Measurements from ENCODE around the gene MB. TPM values are rescaled to one million over a fixed set of nuclear protein-coding genes. Genes with fewer than 3 reads are reported as not detected.
A peak's percentile ranks its signal among the peaks of the same experiment; 100 is the strongest.

The MB gene
- total RNA-seq, 4 donors from 2014 or later, result 2.2 to 23.4 (median 9.6) TPM

DNA sequence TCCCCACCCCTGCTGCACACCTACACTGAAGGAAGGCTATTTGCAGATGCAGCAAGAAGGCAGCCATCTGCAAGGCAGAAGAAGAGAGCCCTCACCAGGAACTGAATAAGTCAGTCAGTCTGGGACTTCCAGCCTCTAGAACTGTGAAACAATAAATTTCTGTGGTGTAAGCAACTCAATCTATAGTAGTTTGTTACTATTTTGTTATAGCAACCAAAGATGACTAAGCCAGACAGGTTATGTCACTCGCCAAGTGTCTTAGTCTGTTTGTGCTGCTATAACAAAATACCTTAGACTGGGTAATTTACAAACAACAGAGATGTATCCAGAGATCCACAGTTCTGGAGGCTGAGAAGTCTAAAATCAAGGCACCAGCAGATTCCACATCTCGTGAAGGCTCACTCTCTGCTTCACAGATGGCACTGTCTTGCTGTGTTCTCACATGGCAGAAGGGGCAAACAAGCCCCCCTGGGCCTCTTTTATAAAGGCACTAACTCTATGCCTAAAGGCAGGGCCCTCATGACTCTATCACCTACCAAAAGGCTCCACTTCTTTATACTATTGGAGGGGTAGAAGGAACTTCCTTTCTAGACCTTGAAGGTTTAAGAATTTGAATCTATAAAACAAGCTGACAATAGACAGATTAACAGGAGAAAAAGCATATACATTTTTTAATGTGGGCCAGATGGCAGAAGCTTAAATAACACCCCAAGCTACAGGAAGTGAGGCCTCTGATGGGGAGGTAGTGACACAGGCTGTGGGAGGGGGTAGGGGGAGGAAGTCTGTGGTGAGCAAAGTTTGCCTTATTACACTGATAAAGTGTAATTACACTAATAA lies 43.4 kb upstream of the MB start:
- H3K4me3 ChIP-seq (ENCODE audit: low read depth, poor library complexity, severe bottlenecking), result no peak overlapping the region
- intact Hi-C loops (cut with DNase I; ENCODE audit: low total_unique reads), result no loop called here
- WGBS, 2 donors, result 77 to 89% methylated on average over 2 of the region's 2 CpGs
- TF ChIP-seq, protein P1, sequence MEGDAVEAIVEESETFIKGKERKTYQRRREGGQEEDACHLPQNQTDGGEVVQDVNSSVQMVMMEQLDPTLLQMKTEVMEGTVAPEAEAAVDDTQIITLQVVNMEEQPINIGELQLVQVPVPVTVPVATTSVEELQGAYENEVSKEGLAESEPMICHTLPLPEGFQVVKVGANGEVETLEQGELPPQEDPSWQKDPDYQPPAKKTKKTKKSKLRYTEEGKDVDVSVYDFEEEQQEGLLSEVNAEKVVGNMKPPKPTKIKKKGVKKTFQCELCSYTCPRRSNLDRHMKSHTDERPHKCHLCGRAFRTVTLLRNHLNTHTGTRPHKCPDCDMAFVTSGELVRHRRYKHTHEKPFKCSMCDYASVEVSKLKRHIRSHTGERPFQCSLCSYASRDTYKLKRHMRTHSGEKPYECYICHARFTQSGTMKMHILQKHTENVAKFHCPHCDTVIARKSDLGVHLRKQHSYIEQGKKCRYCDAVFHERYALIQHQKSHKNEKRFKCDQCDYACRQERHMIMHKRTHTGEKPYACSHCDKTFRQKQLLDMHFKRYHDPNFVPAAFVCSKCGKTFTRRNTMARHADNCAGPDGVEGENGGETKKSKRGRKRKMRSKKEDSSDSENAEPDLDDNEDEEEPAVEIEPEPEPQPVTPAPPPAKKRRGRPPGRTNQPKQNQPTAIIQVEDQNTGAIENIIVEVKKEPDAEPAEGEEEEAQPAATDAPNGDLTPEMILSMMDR (IDR thresholded peaks at IDR 0.05), result no peak
- TF ChIP-seq POLR2A (IDR thresholded peaks at IDR 0.05), result no peak
- no peak for DNase-seq (ENCODE audit: low spot score in 2 of 2)

DNA sequence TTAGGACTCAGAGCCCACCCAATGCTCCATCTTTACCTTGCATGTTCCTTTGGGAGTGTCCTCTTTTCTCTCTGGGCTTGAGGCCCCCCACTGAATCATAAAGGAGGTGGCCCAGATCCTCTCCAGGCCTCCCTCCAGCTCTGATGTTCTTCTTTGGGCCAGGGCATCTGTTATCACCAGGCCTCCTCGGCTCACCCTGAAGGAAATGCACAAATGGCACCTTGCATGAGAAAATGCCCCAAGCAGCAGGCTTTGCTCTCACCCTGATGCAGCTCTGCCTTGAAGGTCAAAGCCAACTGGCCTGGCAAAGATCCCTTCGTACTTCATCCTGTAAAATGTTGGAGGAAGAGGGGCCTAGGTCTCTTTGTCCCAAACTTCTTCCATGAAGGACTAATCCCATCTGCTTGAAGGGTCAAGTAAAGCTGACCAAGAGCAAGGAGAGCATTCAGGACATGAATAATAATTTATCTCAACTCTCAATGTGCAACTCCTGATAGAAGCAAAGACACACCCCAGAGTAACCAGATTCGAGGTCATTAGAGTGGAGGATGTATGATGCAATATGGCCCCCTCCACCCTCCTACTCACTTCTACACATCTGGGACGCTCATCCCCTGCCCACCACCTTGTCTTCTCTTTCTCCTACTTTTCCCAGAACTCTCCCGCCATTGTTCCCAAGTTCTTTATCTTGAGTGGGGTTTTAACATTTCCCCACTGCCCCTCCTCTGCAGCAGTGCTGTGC lies 40.6 kb upstream of the MB start:
- DNase-seq (ENCODE audit: low spot score in 2 of 2), result peak in 1 of 2 donors; percentile 77
- TF ChIP-seq POLR2A (IDR thresholded peaks at IDR 0.05), result no peak
- TF ChIP-seq, protein P1 (IDR thresholded peaks at IDR 0.05), result no peak
- H3K4me3 ChIP-seq (ENCODE audit: low read depth, poor library complexity, severe bottlenecking), result no peak overlapping the region
- WGBS, 2 donors, result 75 to 77% methylated on average over 5 of the region's 5 CpGs
- intact Hi-C loops (cut with DNase I; ENCODE audit: low total_unique reads), result no loop called here

DNA sequence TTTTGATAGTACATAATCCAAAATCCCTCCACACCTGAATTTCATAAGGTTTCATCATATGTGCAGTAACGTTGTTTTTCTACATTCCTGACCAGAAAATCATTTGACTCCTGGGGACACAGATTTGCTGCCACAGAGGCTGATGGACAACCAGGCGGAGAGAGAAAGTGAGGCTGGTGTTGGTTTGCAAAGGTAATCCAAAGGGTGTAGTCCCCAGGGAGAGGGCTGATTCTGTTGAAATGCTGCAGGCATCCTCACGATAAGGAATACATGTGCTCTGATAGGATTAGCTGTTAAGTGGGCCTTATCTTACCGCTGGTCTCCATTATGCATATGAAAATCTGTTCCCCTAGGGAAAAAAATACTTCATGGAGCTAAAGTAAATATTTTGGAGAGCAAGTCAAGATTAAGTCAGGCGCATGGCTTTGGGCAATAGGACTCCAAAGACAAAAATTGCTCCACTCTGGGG lies 39.2 kb upstream of the MB start:
- 86 to 88% methylated on average over 5 of the region's 5 CpGs for WGBS, 2 donors
- no peak for DNase-seq (ENCODE audit: low spot score in 2 of 2)
- intact Hi-C loops (cut with DNase I; ENCODE audit: low total_unique reads), result no loop called here
- TF ChIP-seq POLR2A (IDR thresholded peaks at IDR 0.05), result no peak
- TF ChIP-seq, protein P1 (IDR thresholded peaks at IDR 0.05), result no peak
- no peak overlapping the region for H3K4me3 ChIP-seq (ENCODE audit: low read depth, poor library complexity, severe bottlenecking)

DNA sequence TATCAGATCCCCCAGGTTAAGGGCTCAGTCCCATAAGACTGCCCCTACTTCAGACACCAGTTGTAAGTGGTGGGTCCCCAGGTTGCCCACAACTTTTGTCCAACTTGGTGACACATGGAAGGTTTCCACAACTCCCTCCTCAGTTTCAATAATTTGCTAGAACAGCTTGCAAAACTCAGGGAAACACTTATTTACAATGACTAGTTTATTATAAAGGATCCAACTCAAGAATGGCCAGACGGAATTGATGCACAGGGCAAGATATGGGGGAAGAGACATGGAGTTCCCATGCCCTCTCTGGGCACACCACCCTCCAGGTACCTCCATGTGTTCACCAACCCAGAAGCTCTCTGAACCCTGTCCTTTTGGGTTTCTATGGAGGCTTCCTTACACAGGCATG lies 36.7 kb upstream of the MB start:
- no peak for TF ChIP-seq POLR2A (IDR thresholded peaks at IDR 0.05)
- TF ChIP-seq, protein P1 (IDR thresholded peaks at IDR 0.05), result no peak
- H3K4me3 ChIP-seq (ENCODE audit: low read depth, poor library complexity, severe bottlenecking), result no peak overlapping the region
- intact Hi-C loops (cut with DNase I; ENCODE audit: low total_unique reads), result no loop called here
- WGBS, 2 donors, result 83 to 94% methylated on average over 1 of the region's 1 CpG
- DNase-seq (ENCODE audit: low spot score in 2 of 2), result peak in 1 of 2 donors; percentile 25

DNA sequence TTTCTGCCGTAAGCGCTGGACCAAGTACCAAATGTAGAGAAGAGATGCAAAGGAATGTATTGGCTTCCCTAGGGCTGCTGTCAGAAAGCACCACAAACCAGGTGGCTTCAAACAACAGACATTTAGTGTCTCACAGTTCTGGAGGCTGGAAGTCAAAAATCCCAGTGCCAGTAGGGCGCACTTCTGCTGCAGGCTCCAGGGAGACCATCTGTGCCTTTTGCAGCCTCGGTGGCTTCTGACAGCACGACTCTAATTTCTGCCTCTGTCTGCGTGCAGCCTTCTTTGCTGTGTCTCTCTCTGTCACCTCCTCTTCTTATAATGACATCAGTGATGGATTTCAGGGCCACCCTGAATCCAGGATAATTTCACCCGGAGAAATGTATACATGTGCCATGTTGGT lies 34.0 kb upstream of the MB start:
- 96 to 97% methylated on average over 7 of the region's 7 CpGs for WGBS, 2 donors
- intact Hi-C loops (cut with DNase I; ENCODE audit: low total_unique reads), result no loop called here
- H3K4me3 ChIP-seq (ENCODE audit: low read depth, poor library complexity, severe bottlenecking), result no peak overlapping the region
- no peak for TF ChIP-seq POLR2A (IDR thresholded peaks at IDR 0.05)
- TF ChIP-seq, protein P1 (IDR thresholded peaks at IDR 0.05), result no peak
- DNase-seq (ENCODE audit: low spot score in 2 of 2), result peak in 1 of 2 donors; percentile 29

All from lower leg skin (tissue), 4 donors.